T47D (cell line): Measurements from ENCODE around the gene SFMBT1.
"Not testable (repeated sequence)": the region's sequence is repeated elsewhere in the genome, so short reads cannot be mapped to it uniquely, and the experiment has no call there.

ENCODE experiments used
- DNase-seq, 2 experiments: peaks; one replicate each; pipeline versions ENCODE4 v3.0.0 to v3.0.0-alpha.2; 2011 to 2012; ENCODE audit warnings: low read depth in 1 of 2, low spot score in 1 of 2
- JUND ChIP-seq: IDR thresholded peaks from 2 replicates; pipeline ENCODE4 v1.6.1; 2012; ENCODE audit warnings: low read depth
- in situ Hi-C: cut with HindIII; loops from 2 replicates; pipeline ENCODE4 v1.10.0; 2016; ENCODE audit warnings: low sequenced_read_pairs, low pct_unique_long_range_greater_than_20kb

Gene SFMBT1

DNA sequence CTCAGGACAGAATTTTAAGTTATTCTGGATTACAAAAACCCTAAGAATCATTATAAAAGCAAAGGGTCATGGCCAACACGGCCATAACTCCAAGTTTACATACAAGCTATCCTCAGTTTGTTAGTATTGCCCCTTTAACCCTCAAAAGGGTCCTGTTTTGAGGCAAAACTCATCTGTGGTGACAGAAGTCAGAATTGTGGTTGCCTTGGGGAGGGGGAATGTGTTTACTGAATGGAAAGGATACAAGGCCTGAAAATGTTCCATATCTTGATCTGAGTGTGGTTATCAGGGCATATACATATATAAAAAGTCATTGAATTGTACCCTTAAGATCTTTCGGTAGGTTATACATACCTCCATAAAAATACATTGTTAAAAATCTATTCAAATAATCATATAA lies 2.1 kb downstream of the SFMBT1 start:
- DNase-seq = no peak
- TF ChIP-seq JUND = no peak
- in situ Hi-C loops = no loop called here

DNA sequence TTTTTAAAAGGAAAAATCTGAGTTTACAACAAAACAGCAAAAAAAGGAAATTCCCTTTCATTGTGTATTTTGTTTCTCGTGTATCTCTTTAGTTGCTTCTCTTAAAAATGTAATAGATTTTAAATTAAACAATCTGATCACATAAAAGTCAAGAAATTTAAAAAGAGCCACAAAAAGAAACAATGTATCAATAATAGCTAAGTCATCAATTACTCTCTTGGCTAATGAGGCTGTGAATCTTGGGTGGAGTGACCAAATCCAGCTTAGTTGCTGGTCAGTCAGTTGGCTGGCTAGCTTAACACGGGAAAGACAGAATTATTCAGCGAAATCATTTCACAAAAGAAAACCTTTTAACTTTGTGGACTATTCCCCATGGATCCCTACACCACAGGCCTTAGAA lies 3.2 kb downstream of the SFMBT1 start:
- in situ Hi-C loops = no loop called here
- no peak for TF ChIP-seq JUND
- DNase-seq = no peak

- no peak for TF ChIP-seq JUND
- in situ Hi-C loops = no loop called here
- no peak for DNase-seq
These were observed 5.5 kb downstream of the SFMBT1 start for GRCh38 chr3:53040351-53040820.

- DNase-seq = no peak
- in situ Hi-C loops = no loop called here
- TF ChIP-seq JUND = no peak
These were observed 6.5 kb downstream of the SFMBT1 start for GRCh38 chr3:53039376-53039752.

- in situ Hi-C loops = no loop called here
- DNase-seq = no peak
- TF ChIP-seq JUND = no peak
These were observed 7.0 kb downstream of the SFMBT1 start for GRCh38 chr3:53038679-53039375.

- no peak for TF ChIP-seq JUND
- in situ Hi-C loops = no loop called here
- no peak for DNase-seq
These were observed 9.9 kb downstream of the SFMBT1 start for GRCh38 chr3:53035825-53036619.

DNA sequence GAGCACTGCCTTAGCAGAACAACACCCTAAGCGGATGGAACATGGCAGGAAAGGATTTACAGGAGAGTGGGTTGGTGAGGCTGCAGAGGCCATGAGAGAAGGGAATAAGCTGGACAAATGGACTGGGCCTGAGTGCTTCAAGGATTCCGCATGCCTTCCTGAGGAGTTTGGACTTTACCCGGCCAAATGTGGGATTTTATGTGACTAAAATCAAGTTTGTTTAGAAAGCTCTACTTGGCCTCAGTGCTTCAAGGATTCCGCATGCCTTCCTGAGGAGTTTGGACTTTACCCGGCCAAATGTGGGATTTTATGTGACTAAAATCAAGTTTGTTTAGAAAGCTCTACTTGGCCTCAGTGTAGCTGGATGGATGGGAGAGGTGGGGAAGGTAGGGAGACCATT lies 10.9 kb downstream of the SFMBT1 start:
- DNase-seq, in situ Hi-C loops: not testable (repeated sequence)

- DNase-seq, in situ Hi-C loops: not testable (repeated sequence)
These were observed 11.5 kb downstream of the SFMBT1 start for GRCh38 chr3:53034411-53034810.

- DNase-seq = no peak
- no peak for TF ChIP-seq JUND
- in situ Hi-C loops = no loop called here
These were observed 13.3 kb downstream of the SFMBT1 start for GRCh38 chr3:53032609-53033008.

DNA sequence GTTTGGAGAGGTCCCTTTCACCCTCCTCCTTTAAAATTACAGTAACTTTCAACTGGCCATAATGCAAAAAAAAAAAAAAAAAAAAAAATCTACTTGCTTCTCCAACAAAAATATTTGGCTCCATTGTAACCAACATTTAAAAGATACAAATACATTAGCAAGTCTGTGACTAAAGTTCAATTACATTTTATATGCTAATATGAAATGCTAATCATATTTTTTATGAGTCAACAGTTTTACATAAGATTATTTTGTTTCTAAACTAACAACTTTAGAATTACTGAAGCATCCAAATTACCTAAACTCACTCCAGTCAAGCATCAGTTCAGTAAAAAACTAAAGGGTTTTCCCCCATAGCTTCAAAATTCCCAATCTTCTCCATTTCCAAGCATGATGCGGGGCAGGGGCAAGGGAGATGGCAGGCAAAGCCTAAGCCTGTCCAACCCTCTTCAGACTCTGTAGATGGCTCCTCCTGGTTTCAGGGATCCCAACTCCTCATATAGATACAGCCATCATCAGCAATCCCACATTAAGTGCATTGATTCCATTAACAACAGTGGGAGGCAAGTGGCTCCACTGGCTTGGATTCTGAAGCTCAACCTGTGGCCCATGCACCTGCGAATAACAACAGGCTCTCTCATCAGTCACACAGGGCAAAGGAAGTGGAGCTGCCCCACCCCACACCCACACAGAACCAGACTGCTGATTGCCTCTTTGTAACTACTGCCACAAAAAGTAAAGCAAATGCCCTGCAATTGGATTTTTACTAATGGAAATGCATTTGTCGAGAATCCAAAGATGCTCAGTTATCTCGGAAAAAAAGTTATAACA lies 15.0 kb downstream of the SFMBT1 start:
- in situ Hi-C loops = no loop called here
- no peak for DNase-seq
- TF ChIP-seq JUND = no peak

DNA sequence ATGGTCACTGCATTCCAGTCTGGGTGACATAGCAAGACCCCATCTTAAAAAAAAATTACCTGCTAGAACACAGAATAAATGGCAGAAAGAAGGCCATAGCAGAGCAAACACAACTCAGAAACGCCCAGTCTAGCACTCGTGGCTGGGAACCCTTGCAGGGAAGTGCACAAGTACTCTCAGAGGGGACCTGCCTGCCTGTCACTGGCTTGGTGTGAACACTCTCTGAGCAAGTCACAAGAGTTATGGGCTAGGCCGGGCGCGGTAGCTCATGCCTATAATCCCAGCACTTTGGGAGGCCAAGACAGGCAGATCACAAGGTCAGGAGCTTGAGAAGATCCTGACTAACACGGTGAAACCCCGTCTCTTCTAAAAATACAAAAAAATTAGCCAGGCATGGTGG lies 17.2 kb downstream of the SFMBT1 start:
- DNase-seq = no peak
- in situ Hi-C loops = no loop called here
- TF ChIP-seq JUND = no peak

DNA sequence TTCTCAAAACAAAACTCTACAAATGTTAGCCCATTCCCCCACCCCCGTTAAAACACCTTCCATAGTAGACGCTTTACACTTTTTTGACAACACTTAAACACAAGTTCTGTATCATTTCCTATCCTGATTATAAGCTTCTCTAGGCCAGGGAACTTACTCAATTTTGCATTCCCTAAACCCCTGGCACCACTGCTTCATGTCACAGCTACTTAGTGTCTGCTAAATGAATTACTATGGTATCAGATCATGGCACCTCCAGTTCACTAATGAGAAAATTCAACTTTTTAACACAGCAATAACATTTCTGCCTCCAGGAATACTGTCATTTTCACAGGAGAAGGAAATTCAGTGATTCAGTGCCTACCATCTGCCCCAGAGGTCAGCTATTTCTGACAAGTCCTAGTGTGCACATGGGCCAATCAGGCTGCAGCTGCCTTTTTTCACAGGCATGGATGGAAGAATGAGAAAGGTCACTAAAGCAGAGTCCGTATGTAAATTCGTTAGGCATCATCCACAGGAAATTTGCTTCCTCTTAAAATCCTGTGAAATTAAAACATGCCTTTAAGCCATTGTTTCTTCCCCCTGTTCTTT lies 18.5 kb downstream of the SFMBT1 start:
- TF ChIP-seq JUND = no peak
- DNase-seq = no peak
- in situ Hi-C loops = no loop called here
